Measurements from ENCODE around the gene DPY19L2. TPM values are rescaled to one million over a fixed set of nuclear protein-coding genes. Genes with fewer than 3 reads are reported as not detected.
"Not testable (repeated sequence)": the region's sequence is repeated elsewhere in the genome, so short reads cannot be mapped to it uniquely, and the experiment has no call there.

The DPY19L2 gene
- total RNA-seq, 1 experiment from 2014 or later, result 4.9 TPM

DNA sequence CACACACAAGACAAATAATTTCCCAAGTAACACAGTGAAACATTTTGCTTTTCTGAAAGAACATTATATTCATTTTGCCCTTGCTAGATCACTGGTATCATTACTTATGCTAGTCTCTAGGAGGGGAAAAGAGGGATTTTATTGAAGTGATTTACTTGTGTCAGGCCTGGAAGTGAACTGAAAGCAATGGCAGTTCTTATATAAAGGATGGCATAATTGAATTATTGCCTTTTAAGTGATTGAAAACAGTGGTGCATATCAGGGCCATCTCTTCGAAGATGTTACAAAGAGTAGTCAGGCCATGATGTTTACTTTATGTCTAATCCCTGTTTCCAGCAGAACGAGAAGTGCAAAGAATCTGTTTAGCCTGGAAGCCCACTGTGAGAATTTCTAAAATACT is 30.7 kb upstream of the DPY19L2 start:
- not testable (repeated sequence) for H3K14ac ChIP-seq (ENCODE audit: insufficient read depth, low read length); H2BK120ac ChIP-seq (ENCODE audit: low read depth, low read length, poor library complexity, severe bottlenecking); H3K4me1 ChIP-seq (ENCODE audit: insufficient read depth, low read length); H3K27ac Mint-ChIP-seq; H3K27ac ChIP-seq (ENCODE audit: insufficient read length, low read depth, low read length); H2BK5ac ChIP-seq (ENCODE audit: insufficient read length, low read length); H3K27me3 Mint-ChIP-seq (ENCODE audit: low read depth); H3K36me3 Mint-ChIP-seq (ENCODE audit: insufficient read depth in 1 of 3, low read depth in 3 of 3); H3K27me3 ChIP-seq (ENCODE audit: insufficient read depth, low read length); H2AK5ac ChIP-seq (ENCODE audit: insufficient read length, low read length); H2BK12ac ChIP-seq (ENCODE audit: insufficient read length, low read depth, low read length); H3K23me2 ChIP-seq (ENCODE audit: insufficient read length, low read depth, low read length, poor library complexity, severe bottlenecking); H2AFZ ChIP-seq (ENCODE audit: low read length); DNase-seq; H3K56ac ChIP-seq (ENCODE audit: insufficient read length, low read depth, low read length); H4K20me1 ChIP-seq (ENCODE audit: control insufficient read depth, insufficient read depth, insufficient read length); H4K8ac ChIP-seq (replicated peaks; ENCODE audit: insufficient read length, low read depth, low read length); H3K9ac ChIP-seq (ENCODE audit: extremely low read depth, insufficient read length, low read length); H3K4me3 Mint-ChIP-seq; H3K9me3 ChIP-seq (ENCODE audit: control insufficient read depth, low read depth, low read length); H2BK15ac ChIP-seq (ENCODE audit: low read depth, low read length); H3K4me2 ChIP-seq (ENCODE audit: insufficient read depth, insufficient read length, low read length); H4K5ac ChIP-seq (ENCODE audit: insufficient read length, low read depth, low read length); H2BK20ac ChIP-seq (ENCODE audit: low read depth, low read length, poor library complexity, severe bottlenecking); H3K23ac ChIP-seq (ENCODE audit: insufficient read length, low read depth, low read length); H3K4ac ChIP-seq (ENCODE audit: low read depth, low read length); H3K79me2 ChIP-seq (ENCODE audit: insufficient read depth, low read length); H4K91ac ChIP-seq (ENCODE audit: insufficient read length, low read depth, low read length); H3T11ph ChIP-seq (ENCODE audit: low read length); H3K9me3 Mint-ChIP-seq; H3K4me1 Mint-ChIP-seq; H3K79me1 ChIP-seq (ENCODE audit: insufficient read depth, low read depth, low read length, poor library complexity, severe bottlenecking); H3K18ac ChIP-seq (ENCODE audit: insufficient read length, low read depth, low read length)
- no CpG with 5 or more reads among the region's 2 CpGs for WGBS (ENCODE audit: extremely low coverage, insufficient read length, low lambda C conversion rate)

DNA sequence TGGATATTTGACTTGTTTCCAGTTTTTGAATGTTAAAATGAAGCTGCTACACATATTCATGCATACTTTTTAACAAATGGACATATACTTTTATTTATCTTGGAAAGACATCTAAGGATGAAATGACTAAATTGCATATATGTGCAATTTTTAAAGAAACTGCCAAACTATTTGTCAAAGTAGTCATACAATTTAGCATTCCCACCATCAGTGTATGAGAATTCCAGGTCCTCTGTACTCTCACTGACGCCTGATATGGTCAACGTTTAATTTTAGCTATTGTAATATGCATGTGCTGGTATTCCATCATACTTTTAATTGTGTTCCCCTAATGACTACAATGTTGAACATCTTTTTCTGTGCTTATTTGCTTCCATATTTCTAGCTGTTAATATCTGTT is 22.5 kb upstream of the DPY19L2 start:
- H2BK15ac ChIP-seq (ENCODE audit: low read depth, low read length); H3T11ph ChIP-seq (ENCODE audit: low read length); H3K4me1 Mint-ChIP-seq; H3K18ac ChIP-seq (ENCODE audit: insufficient read length, low read depth, low read length); H2BK12ac ChIP-seq (ENCODE audit: insufficient read length, low read depth, low read length); H3K9me3 ChIP-seq (ENCODE audit: control insufficient read depth, low read depth, low read length); H3K4ac ChIP-seq (ENCODE audit: low read depth, low read length); H3K23me2 ChIP-seq (ENCODE audit: insufficient read length, low read depth, low read length, poor library complexity, severe bottlenecking); H3K9me3 Mint-ChIP-seq; H3K27ac ChIP-seq (ENCODE audit: insufficient read length, low read depth, low read length); H3K36me3 Mint-ChIP-seq (ENCODE audit: insufficient read depth in 1 of 3, low read depth in 3 of 3); H3K27ac Mint-ChIP-seq; H4K20me1 ChIP-seq (ENCODE audit: control insufficient read depth, insufficient read depth, insufficient read length); H3K23ac ChIP-seq (ENCODE audit: insufficient read length, low read depth, low read length); H3K27me3 ChIP-seq (ENCODE audit: insufficient read depth, low read length); H3K9ac ChIP-seq (ENCODE audit: extremely low read depth, insufficient read length, low read length); H3K4me3 Mint-ChIP-seq; DNase-seq; H3K56ac ChIP-seq (ENCODE audit: insufficient read length, low read depth, low read length); H3K14ac ChIP-seq (ENCODE audit: insufficient read depth, low read length); H4K91ac ChIP-seq (ENCODE audit: insufficient read length, low read depth, low read length); H2AFZ ChIP-seq (ENCODE audit: low read length); H3K4me1 ChIP-seq (ENCODE audit: insufficient read depth, low read length); H2BK120ac ChIP-seq (ENCODE audit: low read depth, low read length, poor library complexity, severe bottlenecking); H3K4me2 ChIP-seq (ENCODE audit: insufficient read depth, insufficient read length, low read length); H2BK20ac ChIP-seq (ENCODE audit: low read depth, low read length, poor library complexity, severe bottlenecking); H3K79me1 ChIP-seq (ENCODE audit: insufficient read depth, low read depth, low read length, poor library complexity, severe bottlenecking); H3K79me2 ChIP-seq (ENCODE audit: insufficient read depth, low read length); H3K27me3 Mint-ChIP-seq (ENCODE audit: low read depth); H4K5ac ChIP-seq (ENCODE audit: insufficient read length, low read depth, low read length); H4K8ac ChIP-seq (replicated peaks; ENCODE audit: insufficient read length, low read depth, low read length); H2BK5ac ChIP-seq (ENCODE audit: insufficient read length, low read length); H2AK5ac ChIP-seq (ENCODE audit: insufficient read length, low read length): not testable (repeated sequence)
- WGBS (ENCODE audit: extremely low coverage, insufficient read length, low lambda C conversion rate), result no CpG with 5 or more reads among the region's 2 CpGs
